Measurements from ENCODE around the gene ACRBP. TPM values are rescaled to one million over a fixed set of nuclear protein-coding genes. Genes with fewer than 3 reads are reported as not detected.

ACRBP gene
- polyA plus RNA-seq, 3 donors from 2014 or later = 4.2 to 10.2 TPM; not detected in 1

- peaks cover 0 to 10% (median 2%) of the 10 kb centered on the region in 3 donors for H3K27me3 Mint-ChIP-seq (ENCODE audit: low read depth in 3 of 3)
- H3K9me3 Mint-ChIP-seq = no peaks in the 10 kb centered on the region
- H3K4me1 Mint-ChIP-seq = peaks cover 24 to 25% of the 10 kb centered on the region in 2 donors
- no peak for DNase-seq
- H3K4me3 Mint-ChIP-seq = peak overlapping the region in 3 of 5 donors; percentile 46 to 63 (median 51)
- H3K27ac Mint-ChIP-seq = peak overlapping the region in 5 of 6 donors; percentile 28 to 80 (median 64)
- H3K36me3 Mint-ChIP-seq = peaks cover 5 to 10% (median 10%) of the 10 kb centered on the region in 3 donors
These were observed 26.4 kb downstream of the ACRBP start for GRCh38 chr12:6620885-6621274.

GRCh38 chr12:6620137-6620884 lies 26.9 kb downstream of the ACRBP start:
- Mint-ChIP-seq H3K36me3 (peaks cover 5 to 10% (median 10%) of the 10 kb centered on the region in 3 donors), H3K27me3 (ENCODE audit: low read depth in 3 of 3) (peaks cover 0 to 11% (median 2%) of the 10 kb centered on the region in 3 donors), H3K4me1 (peaks cover 24 to 25% of the 10 kb centered on the region in 2 donors), H3K4me3 (peak overlapping the region in 2 of 5 donors; percentile 46 to 63), H3K27ac (no peak overlapping the region), H3K9me3 (no peaks in the 10 kb centered on the region)
- peak; percentile 49 to 58 (median 52) for DNase-seq

GRCh38 chr12:6618483-6619225 lies 28.6 kb downstream of the ACRBP start:
- DNase-seq = no peak
- peaks cover 34 to 36% of the 10 kb centered on the region in 2 donors for H3K4me1 Mint-ChIP-seq
- H3K9me3 Mint-ChIP-seq = no peaks in the 10 kb centered on the region
- H3K27ac Mint-ChIP-seq = peak overlapping the region; percentile 47 to 68 (median 56)
- H3K4me3 Mint-ChIP-seq = peak overlapping the region in 1 of 5 donors; percentile 12
- peaks cover 5 to 10% (median 10%) of the 10 kb centered on the region in 3 donors for H3K36me3 Mint-ChIP-seq
- peaks cover 3 to 14% (median 5%) of the 10 kb centered on the region in 3 donors for H3K27me3 Mint-ChIP-seq (ENCODE audit: low read depth in 3 of 3)

GRCh38 chr12:6615802-6616201 lies 31.4 kb downstream of the ACRBP start:
- Mint-ChIP-seq H3K4me3 (no peak overlapping the region), H3K27me3 (ENCODE audit: low read depth in 3 of 3) (peaks cover 7 to 19% (median 13%) of the 10 kb centered on the region in 3 donors), H3K9me3 (no peaks in the 10 kb centered on the region), H3K36me3 (peaks cover 5 to 10% (median 5%) of the 10 kb centered on the region in 3 donors), H3K4me1 (peaks cover 49 to 54% of the 10 kb centered on the region in 2 donors), H3K27ac (peak overlapping the region; percentile 54 to 90 (median 78))
- no peak for DNase-seq

GRCh38 chr12:6614513-6615172 lies 32.6 kb downstream of the ACRBP start:
- Mint-ChIP-seq H3K9me3 (no peaks in the 10 kb centered on the region), H3K36me3 (peaks cover 4 to 7% (median 5%) of the 10 kb centered on the region in 3 donors), H3K27me3 (ENCODE audit: low read depth in 3 of 3) (peaks cover 7 to 21% (median 13%) of the 10 kb centered on the region in 3 donors), H3K27ac (peak overlapping the region; percentile 84 to 97 (median 91)), H3K4me3 (peak overlapping the region in 4 of 5 donors; percentile 51 to 73 (median 59)), H3K4me1 (peaks cover 48 to 54% of the 10 kb centered on the region in 2 donors)
- DNase-seq = no peak

GRCh38 chr12:6613776-6614512 lies 33.3 kb downstream of the ACRBP start:
- H3K27me3 Mint-ChIP-seq (ENCODE audit: low read depth in 3 of 3) = peaks cover 7 to 19% (median 13%) of the 10 kb centered on the region in 3 donors
- H3K36me3 Mint-ChIP-seq = peaks cover under 1 to 3% (median under 1%) of the 10 kb centered on the region in 3 donors
- H3K4me1 Mint-ChIP-seq = peaks cover 45 to 49% of the 10 kb centered on the region in 2 donors
- DNase-seq = peak; percentile 79 to 86 (median 84)
- peak overlapping the region; percentile 51 to 73 (median 64) for H3K4me3 Mint-ChIP-seq
- peak overlapping the region; percentile 84 to 97 (median 91) for H3K27ac Mint-ChIP-seq
- H3K9me3 Mint-ChIP-seq = no peaks in the 10 kb centered on the region

GRCh38 chr12:6613015-6613775 lies 34.0 kb downstream of the ACRBP start:
- Mint-ChIP-seq H3K4me1 (peaks cover 44% of the 10 kb centered on the region in 2 donors), H3K4me3 (peak overlapping the region; percentile 51 to 75 (median 72)), H3K27me3 (ENCODE audit: low read depth in 3 of 3) (peaks cover 7 to 19% (median 13%) of the 10 kb centered on the region in 3 donors), H3K27ac (peak overlapping the region; percentile 88 to 97 (median 91)), H3K9me3 (no peaks in the 10 kb centered on the region), H3K36me3 (no peaks in the 10 kb centered on the region)
- DNase-seq = peak; percentile 55 to 70 (median 59)

- Mint-ChIP-seq H3K9me3 (no peaks in the 10 kb centered on the region), H3K36me3 (no peaks in the 10 kb centered on the region), H3K27ac (peak overlapping the region; percentile 88 to 97 (median 91)), H3K4me3 (peak overlapping the region; percentile 51 to 72 (median 66)), H3K27me3 (ENCODE audit: low read depth in 3 of 3) (peaks cover 7 to 18% (median 11%) of the 10 kb centered on the region in 3 donors), H3K4me1 (peaks cover 38 to 40% of the 10 kb centered on the region in 2 donors)
- no peak for DNase-seq
These were observed 34.6 kb downstream of the ACRBP start for GRCh38 chr12:6612652-6613014.

- no peak for DNase-seq
- Mint-ChIP-seq H3K9me3 (no peaks in the 10 kb centered on the region), H3K4me1 (peaks cover 36 to 38% of the 10 kb centered on the region in 2 donors), H3K36me3 (no peaks in the 10 kb centered on the region), H3K27me3 (ENCODE audit: low read depth in 3 of 3) (peaks cover 7 to 15% (median 11%) of the 10 kb centered on the region in 3 donors), H3K27ac (peak overlapping the region; percentile 58 to 97 (median 90)), H3K4me3 (peak overlapping the region; percentile 39 to 66 (median 53))
These were observed 35.0 kb downstream of the ACRBP start for GRCh38 chr12:6612247-6612646.

- Mint-ChIP-seq H3K27ac (no peak overlapping the region), H3K4me1 (peaks cover 44 to 48% of the 10 kb centered on the region in 2 donors), H3K4me3 (no peak overlapping the region), H3K36me3 (no peaks in the 10 kb centered on the region), H3K27me3 (ENCODE audit: low read depth in 3 of 3) (peaks cover 5 to 19% (median 15%) of the 10 kb centered on the region in 3 donors), H3K9me3 (no peaks in the 10 kb centered on the region)
- DNase-seq = no peak
These were observed 38.5 kb downstream of the ACRBP start for GRCh38 chr12:6608592-6609281.

GRCh38 chr12:6607751-6608591 lies 39.3 kb downstream of the ACRBP start:
- H3K27me3 Mint-ChIP-seq (ENCODE audit: low read depth in 3 of 3) = peaks cover 0 to 13% (median 8%) of the 10 kb centered on the region in 3 donors

More at GRCh38 chr12:6607751-6608591, 39.3 kb downstream of the ACRBP start:
- no peaks in the 10 kb centered on the region for H3K9me3 Mint-ChIP-seq
- H3K4me3 Mint-ChIP-seq = no peak overlapping the region
- no peak overlapping the region for H3K27ac Mint-ChIP-seq
- DNase-seq = peak; percentile 85 to 87 (median 85)
- H3K36me3 Mint-ChIP-seq = peaks cover 0 to 4% (median 0%) of the 10 kb centered on the region in 3 donors
- H3K4me1 Mint-ChIP-seq = peaks cover 46 to 48% of the 10 kb centered on the region in 2 donors
